NCI-H524 (cell line): Measurements from ENCODE around the gene ZNF268.
"Not testable (repeated sequence)": the region's sequence is repeated elsewhere in the genome, so short reads cannot be mapped to it uniquely, and the experiment has no call there.

Experiments used
- DNase-seq, 2 experiments: peaks; one replicate each; lab custom pipeline; 2025; lab: John Stamatoyannopoulos, UW

Gene ZNF268

DNA sequence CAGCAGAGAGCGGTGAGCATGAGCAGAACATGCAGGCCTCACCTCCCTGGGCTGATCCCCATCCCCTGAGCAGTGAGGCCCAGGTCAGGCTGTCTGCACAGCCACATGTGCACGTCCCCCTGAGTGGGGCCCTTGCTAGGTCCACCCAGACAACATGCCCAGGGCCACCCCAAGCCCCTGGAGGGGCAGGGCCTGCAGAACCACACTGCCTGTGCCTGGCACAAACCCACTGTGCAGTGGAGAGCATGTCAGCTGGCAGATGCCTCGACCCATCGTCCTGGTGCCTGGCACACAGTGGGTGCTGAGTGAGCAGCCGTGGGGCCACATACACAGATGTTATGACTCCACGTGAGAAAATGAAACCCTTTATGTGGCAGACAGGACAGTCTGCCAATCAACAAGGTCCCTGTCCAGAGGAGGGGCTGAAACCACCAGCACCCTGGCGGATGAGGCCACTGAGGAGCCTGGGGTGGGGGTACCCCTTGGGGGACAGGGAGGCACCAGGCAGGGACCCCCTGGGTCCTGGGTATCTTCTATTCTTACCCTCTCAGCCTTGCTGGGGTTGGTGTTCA lies 46.1 kb downstream of the ZNF268 start:
- no peak for DNase-seq

- no peak for DNase-seq
Measured at GRCh38 chr12:133231001-133231400, 49.7 kb downstream of the ZNF268 start.

- no peak for DNase-seq
Measured at GRCh38 chr12:133233006-133233405, 51.7 kb downstream of the ZNF268 start.

GRCh38 chr12:133233993-133234564 lies 52.8 kb downstream of the ZNF268 start:
- DNase-seq = no peak

DNA sequence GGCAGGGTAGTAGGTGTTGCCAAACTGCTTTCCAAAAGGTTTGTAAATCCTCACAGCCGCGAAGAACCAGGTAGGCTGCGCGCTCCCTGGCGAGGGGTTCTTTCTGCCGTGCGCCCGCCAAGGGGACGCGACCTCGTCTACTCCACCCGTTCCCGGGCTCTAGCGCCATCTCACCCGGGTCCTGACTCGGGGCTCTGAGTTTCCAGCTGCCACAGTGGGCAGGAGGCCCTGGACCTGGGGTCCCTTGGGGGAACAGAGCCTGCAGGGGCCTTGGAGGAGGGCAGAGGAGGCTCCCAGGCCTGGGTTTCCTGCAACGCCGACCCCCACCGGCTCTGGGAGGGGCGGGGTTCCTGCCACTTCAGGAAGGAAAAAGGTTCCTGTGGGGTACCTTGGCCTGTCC lies 53.7 kb downstream of the ZNF268 start:
- no peak for DNase-seq

GRCh38 chr12:133235401-133236112 lies 54.3 kb downstream of the ZNF268 start, which contains the start of gene ANHX:
Gene ANHX (minus strand): TSS chr12:133235877. CDS start chr12:133234356, 1,521 bp downstream.
- DNase-seq = no peak

- no peak for DNase-seq
Measured at GRCh38 chr12:133236144-133236543, 54.8 kb downstream of the ZNF268 start.

DNA sequence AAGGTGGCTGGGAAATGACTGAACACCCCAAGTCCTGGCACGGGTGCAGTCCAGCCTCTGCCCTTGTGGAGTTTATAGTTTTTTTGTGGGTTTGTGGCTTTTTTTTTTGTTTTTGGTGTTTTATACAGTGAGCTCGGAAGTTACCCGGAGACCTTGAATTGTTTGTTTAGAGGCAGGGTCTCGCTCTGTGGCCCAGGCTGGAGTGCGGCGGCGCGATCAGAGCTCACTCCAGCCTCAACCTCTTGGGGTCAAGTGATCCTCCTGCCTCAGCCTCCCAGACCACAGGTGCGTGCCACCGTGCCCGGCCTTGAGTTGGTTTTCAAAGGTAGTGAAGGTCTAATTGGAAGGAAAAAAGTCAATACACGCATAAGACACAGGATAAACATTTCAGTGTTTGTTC lies 55.3 kb downstream of the ZNF268 start:
- DNase-seq = no peak

GRCh38 chr12:133251732-133252131 lies 70.4 kb downstream of the ZNF268 start:
- no peak for DNase-seq

DNA sequence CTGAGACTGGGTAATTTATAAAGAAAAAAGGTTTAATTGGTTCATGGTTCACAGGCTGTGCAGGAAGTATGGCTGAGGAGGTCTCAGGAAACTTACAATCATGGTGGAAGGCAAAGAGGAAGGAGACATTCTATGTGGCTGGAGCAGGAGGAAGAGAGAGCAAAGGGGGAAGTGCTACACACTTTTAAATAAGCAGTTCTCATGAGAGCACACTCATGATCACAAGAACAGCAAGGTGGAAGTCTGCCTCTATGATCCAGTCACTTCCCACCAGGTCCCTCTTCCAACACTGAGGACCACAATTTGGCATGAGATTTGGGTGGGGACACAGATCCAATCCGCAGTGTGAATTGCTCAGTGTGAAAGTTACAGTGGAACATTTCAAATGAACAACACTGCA lies 74.5 kb downstream of the ZNF268 start:
- DNase-seq = not testable (repeated sequence)

GRCh38 chr12:133256321-133256720 lies 75.0 kb downstream of the ZNF268 start:
- no peak for DNase-seq

GRCh38 chr12:133264173-133264572 lies 82.9 kb downstream of the ZNF268 start:
- no peak for DNase-seq
